KMS-11 (cell line): ENCODE measurements around the gene CYB5B.

ENCODE experiments used
- H2AFZ ChIP-seq: fragments of 200-600 bp; sonication (generic); 2 replicates; pipeline ENCODE4 v1.6.1; 2016; ENCODE audit warnings: antibody characterized with exemption, mixed run types, low read depth
- H3K27ac ChIP-seq: fragments of 200-600 bp; sonication (generic); 2 replicates; pipeline ENCODE4 v1.6.1; 2016; ENCODE audit warnings: mild to moderate bottlenecking, mixed run types
- H3K27me3 ChIP-seq: fragments of 200-600 bp; sonication (generic); 2 replicates; pipeline ENCODE4 v1.6.1; 2017; ENCODE audit warnings: mild to moderate bottlenecking, low read depth, mixed run types, moderate library complexity; ENCODE audit not compliant: insufficient read depth
- H3K36me3 ChIP-seq: fragments of 200-600 bp; sonication (generic); 2 replicates; pipeline ENCODE4 v1.6.1; 2017; ENCODE audit warnings: mild to moderate bottlenecking, mixed run types; ENCODE audit not compliant: insufficient read depth
- H3K4me1 ChIP-seq: fragments of 200-600 bp; sonication (generic); 2 replicates; pipeline ENCODE4 v1.6.1; 2016; ENCODE audit warnings: mild to moderate bottlenecking, low read depth, mixed run types; ENCODE audit not compliant: poor library complexity, severe bottlenecking
- H3K4me2 ChIP-seq: fragments of 200-600 bp; sonication (generic); 2 replicates; pipeline ENCODE4 v1.7.0; 2016; ENCODE audit warnings: mild to moderate bottlenecking, mixed run types
- H3K4me3 ChIP-seq: fragments of 200-600 bp; sonication (generic); IDR thresholded peaks from 2 replicates; pipeline ENCODE4 v1.6.1; 2017; ENCODE audit warnings: low read depth, low read length, mixed read lengths; ENCODE audit not compliant: insufficient read depth
- H3K79me2 ChIP-seq: fragments of 200-600 bp; sonication (generic); 2 replicates; pipeline ENCODE4 v1.6.1; 2016; ENCODE audit warnings: low read depth, mixed run types; ENCODE audit not compliant: insufficient read depth
- H3K9ac ChIP-seq: fragments of 200-600 bp; sonication (generic); 2 replicates; pipeline ENCODE4 v1.6.1; 2016; ENCODE audit warnings: mild to moderate bottlenecking, mixed run types
- H4K20me1 ChIP-seq: fragments of 200-600 bp; sonication (generic); 2 replicates; pipeline ENCODE4 v1.6.1; 2016; ENCODE audit warnings: mild to moderate bottlenecking, mixed run types; ENCODE audit not compliant: insufficient read depth
- CTCF ChIP-seq: fragments of 200-600 bp; sonication (generic); conservative IDR thresholded peaks from 2 replicates; pipeline ENCODE4 v1.6.1; 2017; ENCODE audit warnings: low read depth, mild to moderate bottlenecking, antibody characterized with exemption, low read length, moderate library complexity, mixed read lengths

The CYB5B gene

GRCh38 chr16:69411064-69411985 is 13.1 kb upstream of the CYB5B start:
- H3K79me2 ChIP-seq, result no peaks in the 10 kb centered on the region
- no peak overlapping the region for H2AFZ ChIP-seq
- H3K4me3 ChIP-seq, result no peak overlapping the region
- H3K36me3 ChIP-seq, result no peaks in the 10 kb centered on the region
- H4K20me1 ChIP-seq, result no peaks in the 10 kb centered on the region
- H3K4me1 ChIP-seq, result no peaks in the 10 kb centered on the region
- H3K9ac ChIP-seq, result no peak overlapping the region
- no peak overlapping the region for H3K4me2 ChIP-seq
- no peaks in the 10 kb centered on the region for H3K27me3 ChIP-seq
- H3K27ac ChIP-seq, result no peak overlapping the region
- no peak for TF ChIP-seq CTCF

- Histone ChIP-seq H3K4me1 (no peaks in the 10 kb centered on the region), H3K36me3 (no peaks in the 10 kb centered on the region), H3K79me2 (no peaks in the 10 kb centered on the region), H3K27ac (no peak overlapping the region), H4K20me1 (no peaks in the 10 kb centered on the region), H2AFZ (no peak overlapping the region), H3K9ac (no peak overlapping the region), H3K4me3 (no peak overlapping the region), H3K4me2 (no peak overlapping the region), H3K27me3 (no peaks in the 10 kb centered on the region)
- no peak for TF ChIP-seq CTCF
Observed at GRCh38 chr16:69412287-69412686, 12.1 kb upstream of the CYB5B start.

GRCh38 chr16:69413045-69413664 is 11.3 kb upstream of the CYB5B start:
- H3K4me1 ChIP-seq, result no peaks in the 10 kb centered on the region
- no peak overlapping the region for H3K4me2 ChIP-seq
- no peak overlapping the region for H3K27ac ChIP-seq
- H3K4me3 ChIP-seq, result no peak overlapping the region
- H3K79me2 ChIP-seq, result no peaks in the 10 kb centered on the region
- H3K36me3 ChIP-seq, result no peaks in the 10 kb centered on the region
- no peak overlapping the region for H3K9ac ChIP-seq
- H2AFZ ChIP-seq, result no peak overlapping the region
- H4K20me1 ChIP-seq, result no peaks in the 10 kb centered on the region
- no peaks in the 10 kb centered on the region for H3K27me3 ChIP-seq
- no peak for TF ChIP-seq CTCF

GRCh38 chr16:69417520-69418199 is 6.8 kb upstream of the CYB5B start:
- H2AFZ ChIP-seq, result no peak overlapping the region
- no peaks in the 10 kb centered on the region for H3K79me2 ChIP-seq
- no peaks in the 10 kb centered on the region for H3K4me1 ChIP-seq
- H3K27me3 ChIP-seq, result no peaks in the 10 kb centered on the region
- H3K36me3 ChIP-seq, result no peaks in the 10 kb centered on the region
- H3K9ac ChIP-seq, result no peak overlapping the region
- H4K20me1 ChIP-seq, result no peaks in the 10 kb centered on the region
- no peak overlapping the region for H3K4me2 ChIP-seq
- no peak overlapping the region for H3K27ac ChIP-seq
- no peak for TF ChIP-seq CTCF
- H3K4me3 ChIP-seq, result no peak overlapping the region
